SK-N-SH treated with all-trans-retinoic acid at 6 μM for 48 hours (cell line): ENCODE data around the gene VTI1A.

Source experiments
- ATAC-seq: fragments of 200-7000 bp; cut with Tn5 transposase; 3 replicates; pipeline ENCODE4 v1.9.1; 2020; ENCODE audit warnings: mild to moderate bottlenecking, moderate library complexity
- ARNTL ChIP-seq: fragments of 450-650 bp; formaldehyde crosslinking; IDR thresholded peaks from 2 replicates; pipeline ENCODE4 v1.5.0; 2020; ENCODE audit warnings: low read depth, mild to moderate bottlenecking, moderate library complexity, borderline replicate concordance
- BACH2 ChIP-seq: fragments of 250-450 bp; sonication (Bioruptor Pico); IDR thresholded peaks from 2 replicates; pipeline ENCODE4 v1.9.0; 2021; ENCODE audit warnings: mild to moderate bottlenecking, borderline replicate concordance
- CREB5 ChIP-seq: fragments of 250-450 bp; sonication (Bioruptor Pico); IDR thresholded peaks from 2 replicates; pipeline ENCODE4 v1.5.1; 2020; ENCODE audit warnings: low read depth, mild to moderate bottlenecking, moderate library complexity
- CSDC2 ChIP-seq: fragments of 250-450 bp; sonication (Bioruptor Pico); IDR thresholded peaks from 2 replicates; pipeline ENCODE4 v1.5.0; 2020; ENCODE audit warnings: mild to moderate bottlenecking, moderate library complexity
- CSRNP3 ChIP-seq: fragments of 250-450 bp; sonication (Bioruptor Pico); IDR thresholded peaks from 2 replicates; pipeline ENCODE4 v1.5.1; 2021; ENCODE audit warnings: mild to moderate bottlenecking, moderate library complexity
- ESRRG ChIP-seq: fragments of 250-450 bp; sonication (Bioruptor Pico); IDR thresholded peaks from 2 replicates; pipeline ENCODE4 v1.6.1; 2021; ENCODE audit warnings: mild to moderate bottlenecking
- GLIS3 ChIP-seq: fragments of 250-450 bp; sonication (Bioruptor Pico); IDR thresholded peaks from 2 replicates; pipeline ENCODE4 v1.5.0; 2020; ENCODE audit warnings: mild to moderate bottlenecking, moderate library complexity
- ISL1 ChIP-seq: fragments of 250-450 bp; sonication (Bioruptor Pico); IDR thresholded peaks from 2 replicates; pipeline ENCODE4 v2.1.2; 2022; ENCODE audit warnings: mild to moderate bottlenecking, moderate library complexity
- OSR1 ChIP-seq: fragments of 250-450 bp; sonication (Bioruptor Pico); IDR thresholded peaks from 2 replicates; pipeline ENCODE4 v1.8.0; 2022; ENCODE audit warnings: moderate library complexity, mild to moderate bottlenecking, inconsistent platforms
- POU6F1 ChIP-seq: fragments of 250-450 bp; sonication (Bioruptor Pico); IDR thresholded peaks from 2 replicates; pipeline ENCODE4 v1.8.0; 2021; ENCODE audit warnings: low read depth, mild to moderate bottlenecking, moderate library complexity, borderline replicate concordance
- PPARA ChIP-seq: fragments of 250-450 bp; sonication (Bioruptor Pico); IDR thresholded peaks from 2 replicates; pipeline ENCODE4 v1.5.0; 2020; ENCODE audit warnings: mild to moderate bottlenecking, borderline replicate concordance
- RARB ChIP-seq: fragments of 250-450 bp; sonication (Bioruptor Pico); IDR thresholded peaks from 2 replicates; pipeline ENCODE4 v1.8.0; 2021; ENCODE audit warnings: mild to moderate bottlenecking, moderate library complexity
- SNAI2 ChIP-seq: fragments of 250-450 bp; sonication (Bioruptor Pico); IDR thresholded peaks from 2 replicates; pipeline ENCODE4 v1.5.0; 2020; ENCODE audit warnings: mild to moderate bottlenecking, moderate library complexity
- TCF4 ChIP-seq: fragments of 250-450 bp; sonication (Bioruptor Pico); IDR thresholded peaks from 2 replicates; pipeline ENCODE4 v1.8.0; 2021; ENCODE audit warnings: mild to moderate bottlenecking, moderate library complexity, borderline replicate concordance
- TOX ChIP-seq: fragments of 250-450 bp; sonication (Bioruptor Pico); IDR thresholded peaks from 2 replicates; pipeline ENCODE4 v1.8.0; 2021; ENCODE audit warnings: mild to moderate bottlenecking, moderate library complexity, borderline replicate concordance
- TSHZ2 ChIP-seq: fragments of 250-450 bp; sonication (Bioruptor Pico); IDR thresholded peaks from 2 replicates; pipeline ENCODE4 v1.5.0; 2020; ENCODE audit warnings: mild to moderate bottlenecking, moderate library complexity
- ZC3H10 ChIP-seq: fragments of 250-450 bp; sonication (Bioruptor Pico); IDR thresholded peaks from 2 replicates; pipeline ENCODE4 v1.5.1; 2021; ENCODE audit warnings: mild to moderate bottlenecking, moderate library complexity
- ZFP3 ChIP-seq: fragments of 250-450 bp; sonication (Bioruptor Pico); IDR thresholded peaks from 2 replicates; pipeline ENCODE4 v1.5.0; 2020; ENCODE audit warnings: mild to moderate bottlenecking, moderate library complexity
- ZFP30 ChIP-seq: fragments of 450-650 bp; formaldehyde crosslinking; IDR thresholded peaks from 2 replicates; pipeline ENCODE4 v1.5.0; 2022; ENCODE audit warnings: mild to moderate bottlenecking, moderate library complexity
- ZNF565 ChIP-seq: fragments of 450-650 bp; formaldehyde crosslinking; conservative IDR thresholded peaks from 2 replicates; pipeline ENCODE4 v1.5.0; 2020; ENCODE audit warnings: low read depth, mild to moderate bottlenecking, moderate library complexity
- ZNF70 ChIP-seq: fragments of 450-650 bp; formaldehyde crosslinking; IDR thresholded peaks from 2 replicates; pipeline ENCODE4 v1.5.0; 2020; ENCODE audit warnings: mild to moderate bottlenecking, moderate library complexity
- ZNF8 ChIP-seq: fragments of 450-650 bp; formaldehyde crosslinking; IDR thresholded peaks from 2 replicates; pipeline ENCODE4 v1.5.0; 2020; ENCODE audit warnings: mild to moderate bottlenecking, moderate library complexity

VTI1A gene

GRCh38 chr10:112409299-112409698 is 37.7 kb upstream of the VTI1A start:
- no peak for ATAC-seq
- TF ChIP-seq RARB: no peak
- TF ChIP-seq ESRRG (CRISPR knock-in tag): no peak
- no peak for TF ChIP-seq ZC3H10
- TF ChIP-seq OSR1 (CRISPR knock-in tag): no peak
- TF ChIP-seq ARNTL (CRISPR knock-in tag): no peak
- no peak for TF ChIP-seq ZFP30 (CRISPR knock-in tag)
- TF ChIP-seq CSDC2: no peak
- no peak for TF ChIP-seq SNAI2 (CRISPR knock-in tag)
- TF ChIP-seq GLIS3 (CRISPR knock-in tag): no peak
- no peak for TF ChIP-seq TCF4 (CRISPR knock-in tag)
- no peak for TF ChIP-seq ZNF70 (CRISPR knock-in tag)

- ATAC-seq: no peak
- TF ChIP-seq CSRNP3 (CRISPR knock-in tag) (no peak), ZNF70 (CRISPR knock-in tag) (no peak), TSHZ2 (CRISPR knock-in tag) (no peak), ZNF565 (CRISPR knock-in tag) (no peak), ZNF8 (CRISPR knock-in tag) (no peak), RARB (no peak), CREB5 (CRISPR knock-in tag) (no peak), ISL1 (CRISPR knock-in tag) (no peak), ESRRG (CRISPR knock-in tag) (no peak), ZFP3 (CRISPR knock-in tag) (no peak), GLIS3 (CRISPR knock-in tag) (no peak), TCF4 (CRISPR knock-in tag) (no peak), CSDC2 (no peak), POU6F1 (no peak)
Measured at GRCh38 chr10:112409755-112410154, 37.3 kb upstream of the VTI1A start.

GRCh38 chr10:112412696-112413095 is 34.3 kb upstream of the VTI1A start:
- no peak for TF ChIP-seq SNAI2 (CRISPR knock-in tag)
- no peak for TF ChIP-seq OSR1 (CRISPR knock-in tag)
- no peak for TF ChIP-seq PPARA (CRISPR knock-in tag)
- TF ChIP-seq ZC3H10: no peak
- no peak for TF ChIP-seq ESRRG (CRISPR knock-in tag)
- no peak for TF ChIP-seq TCF4 (CRISPR knock-in tag)
- no peak for TF ChIP-seq CSRNP3 (CRISPR knock-in tag)
- no peak for TF ChIP-seq BACH2
- no peak for TF ChIP-seq CREB5 (CRISPR knock-in tag)
- no peak for TF ChIP-seq ZNF8 (CRISPR knock-in tag)
- TF ChIP-seq TOX (CRISPR knock-in tag): no peak
- no peak for TF ChIP-seq ZFP30 (CRISPR knock-in tag)
- TF ChIP-seq ZFP3 (CRISPR knock-in tag): no peak
- no peak for TF ChIP-seq POU6F1
- no peak for TF ChIP-seq CSDC2
- no peak for TF ChIP-seq ISL1 (CRISPR knock-in tag)
- TF ChIP-seq ARNTL (CRISPR knock-in tag): no peak
- no peak for TF ChIP-seq ZNF565 (CRISPR knock-in tag)
- no peak for TF ChIP-seq RARB
- ATAC-seq: no peak
